ELR (cell line): Measurements from ENCODE around the gene KIF18A.

Experiments used
- DNase-seq: peaks from one replicate; pipeline ENCODE4 v3.0.0-alpha.2; 2015; ENCODE audit warnings: low read depth

Gene KIF18A

DNA sequence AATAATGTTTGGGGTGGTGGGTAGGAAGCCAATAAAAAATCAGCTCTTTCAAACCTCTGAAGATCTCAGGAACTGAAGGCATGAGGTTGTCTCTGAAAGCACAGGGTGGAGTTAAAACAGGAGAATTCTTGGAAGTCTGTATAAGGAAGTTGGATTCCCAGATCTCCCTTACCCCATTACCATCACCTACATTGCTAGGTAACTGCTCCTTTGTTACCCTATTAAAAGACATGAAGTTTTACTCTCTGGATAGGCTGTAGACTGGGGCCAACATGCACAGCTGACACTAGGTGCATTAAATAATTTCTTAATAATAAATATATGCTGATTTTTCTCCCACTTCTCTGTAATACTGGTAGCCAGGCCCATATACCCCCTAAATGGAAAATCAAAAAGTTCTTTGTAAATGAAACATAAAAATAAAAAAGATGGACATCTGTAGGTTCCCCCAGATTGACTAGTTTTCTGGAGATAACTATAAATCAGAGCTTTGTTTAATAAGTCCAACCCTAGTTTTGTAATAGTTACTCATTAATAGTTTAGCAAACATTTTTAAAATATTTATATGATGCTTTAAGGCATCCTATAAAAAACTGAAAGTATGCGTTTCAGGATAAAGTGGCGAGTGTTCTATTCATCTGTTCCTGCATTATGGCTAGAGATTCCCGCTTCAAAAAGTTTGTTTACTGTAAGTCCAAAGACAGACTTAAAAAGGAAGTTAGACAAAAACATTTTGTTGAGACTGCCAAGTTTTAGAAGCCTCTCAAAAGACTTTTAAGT, 63.8 kb downstream of the KIF18A start:
- DNase-seq = no peak

- DNase-seq = no peak
These were observed 67.6 kb downstream of the KIF18A start for GRCh38 chr11:28040384-28040783.

DNA sequence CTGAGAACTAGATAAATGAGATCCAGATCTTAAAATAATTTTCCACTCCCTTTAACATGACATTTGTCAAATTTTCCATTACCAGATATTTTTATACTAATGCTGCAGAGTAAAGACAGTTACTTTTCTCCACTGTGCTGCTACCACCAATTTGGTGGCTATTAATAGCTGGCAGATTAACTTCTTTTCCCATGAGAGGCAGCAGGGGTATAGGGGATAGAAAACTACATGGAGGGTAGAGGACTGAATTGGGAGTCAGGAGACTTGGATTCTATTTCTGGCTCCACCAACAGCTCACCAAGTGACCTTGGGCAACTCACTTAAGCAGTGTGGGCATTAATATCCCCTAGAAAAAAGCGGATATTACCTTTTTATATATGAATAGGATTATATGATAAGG, 69.2 kb downstream of the KIF18A start:
- no peak for DNase-seq

DNA sequence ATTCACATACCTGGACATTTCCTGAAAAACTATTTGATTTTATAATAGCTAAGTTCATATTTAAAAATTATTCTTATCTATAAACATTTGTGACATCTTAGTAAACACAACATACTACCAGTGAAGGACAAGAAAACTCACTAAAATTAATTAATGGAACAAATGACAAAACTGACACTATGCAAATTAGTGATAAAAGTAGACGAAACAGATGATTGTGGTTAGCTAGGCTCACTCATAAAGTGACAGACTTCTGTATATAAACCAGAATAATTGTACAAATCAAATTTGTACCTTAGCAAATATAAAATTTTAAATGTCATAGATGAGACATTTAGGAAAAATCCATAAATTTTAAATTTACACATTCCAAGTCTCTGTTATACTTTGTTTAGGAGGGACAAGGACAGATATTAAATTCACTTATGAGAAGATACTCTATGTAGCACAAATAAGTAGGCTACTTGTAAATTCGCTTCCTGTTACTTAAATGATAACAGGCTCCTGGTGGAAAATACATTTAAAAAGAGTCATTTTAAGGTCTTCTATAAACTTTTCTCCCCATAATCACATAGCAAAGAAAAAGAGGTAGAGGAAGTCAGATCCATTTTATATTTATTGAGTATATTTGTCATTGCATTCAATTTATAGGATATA, 81.2 kb downstream of the KIF18A start:
- no peak for DNase-seq

DNA sequence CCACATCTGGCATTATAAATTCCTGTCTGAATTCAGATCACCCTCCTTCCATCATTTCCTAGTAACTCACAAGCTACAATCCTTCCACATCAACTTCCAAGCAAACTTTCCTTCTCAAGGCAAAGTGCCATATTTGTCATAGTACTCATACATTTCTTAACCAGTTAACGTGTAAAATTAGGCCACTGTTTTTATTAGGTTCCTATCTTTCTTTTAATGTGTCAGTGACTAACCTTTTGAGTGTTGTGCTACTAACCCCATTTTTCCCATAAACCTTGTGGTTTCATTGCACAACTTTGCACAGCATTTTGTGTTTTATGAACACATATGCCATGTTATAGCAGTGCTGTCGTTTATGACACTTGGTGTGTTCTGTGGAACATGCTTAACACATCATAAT, 90.1 kb downstream of the KIF18A start:
- DNase-seq = peak; percentile 33

GRCh38 chr11:28011813-28012212, 96.1 kb downstream of the KIF18A start:
- DNase-seq = no peak

DNA sequence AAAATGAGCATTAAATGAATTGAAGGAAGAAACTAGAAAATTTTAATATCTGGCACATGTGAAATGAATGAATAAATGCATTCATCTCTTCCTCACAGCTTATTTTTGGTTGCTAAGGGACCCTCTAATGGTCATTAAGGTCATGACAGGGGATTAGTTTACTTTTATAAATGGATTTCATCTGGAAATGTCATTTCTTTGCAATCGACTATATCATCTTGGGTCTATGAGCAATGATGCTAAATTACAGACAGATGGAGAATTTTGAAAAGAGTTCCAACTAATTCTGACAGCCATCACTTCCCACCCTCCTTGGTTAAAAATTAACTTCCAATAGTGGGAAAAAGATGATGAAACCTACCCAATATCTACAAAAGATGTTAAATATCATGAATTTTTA, 98.0 kb downstream of the KIF18A start:
- no peak for DNase-seq

GRCh38 chr11:28009388-28009787, 98.6 kb downstream of the KIF18A start:
- peak; percentile 72 for DNase-seq

GRCh38 chr11:28003615-28004014, 104.3 kb downstream of the KIF18A start:
- DNase-seq = no peak

DNA sequence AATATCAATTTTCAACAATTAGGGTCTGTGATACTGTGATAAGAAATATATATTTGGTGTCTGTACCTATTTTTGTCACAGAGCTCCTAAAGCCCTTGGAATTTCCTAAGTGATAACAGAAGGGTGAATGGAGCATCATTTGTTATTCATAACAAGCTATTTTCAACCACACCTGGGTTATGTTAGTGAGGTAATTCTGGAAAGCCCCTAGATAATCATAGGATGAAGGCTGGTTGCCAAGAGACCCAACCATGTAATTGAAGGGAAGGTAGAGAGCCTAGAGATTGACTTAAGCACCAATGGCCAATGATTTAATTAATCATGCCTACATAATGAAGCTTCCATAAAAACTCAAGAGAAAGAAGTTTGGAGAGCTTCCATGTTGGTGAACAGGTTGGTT, 109.4 kb downstream of the KIF18A start:
- DNase-seq = no peak

- no peak for DNase-seq
These were observed 110.6 kb downstream of the KIF18A start for GRCh38 chr11:27997344-27997743.

GRCh38 chr11:27996066-27996465, 111.9 kb downstream of the KIF18A start:
- no peak for DNase-seq

DNA sequence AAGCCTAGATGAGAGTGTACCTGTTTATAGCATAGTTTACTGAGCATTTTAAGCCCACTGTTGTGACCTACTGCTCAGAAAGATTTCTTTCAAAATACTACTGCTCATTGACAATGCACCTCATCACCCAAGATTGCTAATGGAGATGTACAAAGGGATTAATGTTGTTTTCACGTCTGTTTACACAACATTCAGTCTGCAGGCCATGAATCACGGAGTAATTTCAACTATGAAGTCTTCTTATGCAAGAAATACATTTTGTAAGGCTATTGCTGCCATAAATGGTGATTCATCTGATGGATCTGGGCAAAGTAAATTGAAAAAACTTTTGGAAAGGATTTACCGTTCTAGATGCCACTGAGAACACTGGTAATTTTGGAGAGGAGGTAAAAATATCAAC, 112.9 kb downstream of the KIF18A start:
- peak; percentile 77 for DNase-seq

DNA sequence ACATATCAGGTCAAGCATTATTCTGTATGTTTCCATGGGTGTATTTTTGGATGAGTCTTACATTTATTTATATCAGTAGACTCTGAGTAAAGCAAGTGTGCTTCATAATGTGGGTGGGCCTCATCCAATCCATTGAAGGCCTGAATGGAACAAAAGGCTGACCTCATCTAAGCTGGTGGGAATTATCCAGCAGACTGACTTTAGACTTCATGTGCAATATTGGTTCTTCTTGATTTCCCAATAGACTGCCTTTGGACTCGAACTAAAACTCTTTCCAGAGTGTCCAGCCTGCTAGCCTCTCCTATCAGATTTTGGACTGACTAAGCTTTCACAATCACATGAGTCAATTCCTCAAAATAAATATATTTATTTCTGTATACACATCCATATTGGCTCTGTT, 116.2 kb downstream of the KIF18A start:
- peak; percentile 29 for DNase-seq

DNA sequence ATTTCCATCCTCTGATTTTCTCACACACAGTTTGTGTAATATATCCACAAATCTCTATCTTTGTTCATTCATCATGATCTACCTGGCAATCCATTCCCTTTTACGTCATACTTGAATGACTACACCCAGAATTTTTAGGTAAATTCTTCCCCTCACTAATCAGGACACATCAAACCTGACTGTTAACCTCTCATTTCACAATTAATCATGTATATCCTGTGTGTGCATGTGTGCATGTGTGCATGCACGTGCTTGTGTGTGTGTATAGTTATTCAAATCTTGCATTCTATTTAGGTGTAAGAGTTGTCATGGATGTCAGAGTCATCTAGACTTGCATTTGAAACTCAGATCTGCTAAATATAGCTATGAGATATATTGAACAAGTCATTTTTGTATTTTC, 130.4 kb downstream of the KIF18A start:
- no peak for DNase-seq

GRCh38 chr11:27977031-27977430, 130.9 kb downstream of the KIF18A start:
- DNase-seq = peak; percentile 93

DNA sequence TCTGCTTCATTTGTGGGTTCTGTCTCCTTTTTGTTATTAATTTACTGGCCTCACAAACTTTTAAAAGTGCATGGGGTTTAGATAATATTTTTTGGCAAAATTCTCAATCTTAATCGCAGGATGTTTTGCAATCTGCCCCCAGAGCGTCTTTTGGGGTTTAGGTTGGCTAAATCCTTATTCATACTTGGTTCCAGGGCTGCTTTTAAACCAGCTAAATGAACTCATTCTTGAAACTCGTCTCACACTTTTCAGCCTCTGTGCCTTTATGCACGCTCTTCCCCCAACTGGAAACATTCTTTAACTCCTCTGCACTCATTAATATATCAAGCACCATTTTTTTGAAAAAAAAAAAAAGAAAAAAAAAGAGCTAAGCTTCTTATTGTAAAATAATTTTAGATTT, 131.7 kb downstream of the KIF18A start:
- DNase-seq = peak; percentile 38

- no peak for DNase-seq
These were observed 134.0 kb downstream of the KIF18A start for GRCh38 chr11:27973851-27974536.

DNA sequence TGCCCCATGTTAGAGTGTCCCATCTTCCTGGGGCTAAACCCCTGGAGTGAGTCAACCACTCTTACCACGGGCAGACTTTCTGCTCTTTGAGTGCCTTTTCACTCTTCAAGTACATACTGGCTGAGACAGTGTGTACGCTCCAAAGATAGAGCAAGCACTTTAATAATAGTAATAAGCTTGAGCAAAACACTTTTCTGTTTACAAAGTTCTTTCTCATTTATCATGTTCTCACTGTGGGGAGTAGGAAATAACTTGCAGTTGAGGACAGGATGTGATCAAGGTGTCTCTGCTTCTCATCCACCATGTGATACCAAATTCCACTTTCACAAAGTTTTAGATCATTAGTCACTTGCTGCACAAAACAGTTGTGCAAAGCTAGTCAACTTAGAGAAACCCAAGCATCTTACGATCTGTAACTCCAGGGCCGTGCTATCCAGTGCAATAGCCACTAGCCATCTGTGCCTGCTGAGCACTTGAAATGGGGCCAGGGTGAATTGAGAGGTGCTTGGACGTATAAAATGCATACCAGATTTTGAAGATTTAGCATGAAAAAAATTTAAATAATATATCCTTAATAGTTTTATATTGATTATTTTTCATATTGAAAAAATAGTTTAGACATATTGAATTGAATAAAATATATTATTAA, 135.3 kb downstream of the KIF18A start:
- peak; percentile 80 for DNase-seq

DNA sequence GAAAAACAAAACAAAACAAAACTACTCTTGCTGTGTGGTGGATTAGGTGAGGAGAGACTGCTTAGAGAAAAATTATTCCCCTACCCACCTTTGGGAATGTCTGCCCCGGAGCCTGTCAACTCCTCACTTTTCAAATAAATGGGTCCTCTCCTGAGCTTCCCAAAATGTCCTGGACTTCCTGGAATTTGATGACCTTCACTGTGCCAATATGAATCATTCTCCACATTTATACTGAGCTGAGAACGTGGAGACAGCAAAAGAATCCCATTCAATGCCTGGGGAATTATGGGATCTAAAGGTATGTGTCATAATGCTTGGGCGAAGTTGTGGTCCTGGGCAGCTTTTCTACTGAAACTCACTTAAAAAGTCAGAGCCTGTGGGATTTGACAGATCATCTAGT, 136.8 kb downstream of the KIF18A start:
- DNase-seq = peak; percentile 41
